Keratinocyte (primary cell): Measurements from ENCODE around the gene VPS13D. TPM values are rescaled to one million over a fixed set of nuclear protein-coding genes. Genes with fewer than 3 reads are reported as not detected.

Source experiments
- DNase-seq: peaks from one replicate; pipeline ENCODE4 v3.0.0-alpha.2; 2011; ENCODE audit warnings: low read depth, missing footprints, low spot score
- FAIRE-seq: peaks from 2 replicates; lab custom pipeline; 2011; peaks lifted over from hg19 to GRCh38; lab: Jason Lieb, UNC
- H2AFZ ChIP-seq: 2 replicates; pipeline ENCODE4 v1.6.0; 2012; ENCODE audit warnings: low read length, control low read depth, inconsistent platforms; ENCODE audit not compliant: control insufficient read depth
- H3K27ac ChIP-seq: 2 replicates; pipeline ENCODE4 v1.5.1; 2011; ENCODE audit warnings: low read length; ENCODE audit not compliant: control insufficient read depth, insufficient read depth
- H3K27me3 ChIP-seq: 3 replicates; pipeline ENCODE4 v1.6.0; 2011; ENCODE audit warnings: low read length; ENCODE audit not compliant: control insufficient read depth, insufficient read depth; ENCODE audit errors: extremely low read depth
- H3K36me3 ChIP-seq, 2 experiments: 2 replicates in 1 of 2; 3 replicates in 1 of 2; pipeline ENCODE4 v1.5.1; 2011; ENCODE audit warnings: low read length in 2 of 2, mild to moderate bottlenecking in 1 of 2; ENCODE audit not compliant: control insufficient read depth in 2 of 2, insufficient read depth in 2 of 2; ENCODE audit errors: extremely low read depth in 1 of 2
- H3K4me1 ChIP-seq: 3 replicates; pipeline ENCODE4 v1.5.1; 2011; ENCODE audit warnings: low read length; ENCODE audit not compliant: control insufficient read depth, insufficient read depth; ENCODE audit errors: extremely low read depth
- H3K4me2 ChIP-seq: 3 replicates; pipeline ENCODE4 v1.6.0; 2011; ENCODE audit warnings: low read depth, low read length; ENCODE audit not compliant: control insufficient read depth, insufficient read depth; ENCODE audit errors: extremely low read depth
- H3K4me3 ChIP-seq, 3 experiments: fragments of 200-600 bp in 1 of 3; sonication (generic) in 1 of 3; 2 replicates in 2 of 3; 3 replicates in 1 of 3; pipeline ENCODE4 v1.5.1; 2011 to 2016; ENCODE audit warnings: low read length in 3 of 3, mild to moderate bottlenecking in 3 of 3, control low read depth in 2 of 3, inconsistent platforms in 1 of 3, low read depth in 1 of 3, mixed read lengths in 1 of 3, mixed run types in 1 of 3, moderate library complexity in 1 of 3; ENCODE audit not compliant: control insufficient read depth in 2 of 3, insufficient read depth in 2 of 3; ENCODE audit errors: extremely low read depth in 1 of 3
- H3K79me2 ChIP-seq: 2 replicates; pipeline ENCODE4 v1.6.0; 2012; ENCODE audit warnings: low read length; ENCODE audit not compliant: control insufficient read depth, insufficient read depth
- H3K9ac ChIP-seq: 3 replicates; pipeline ENCODE4 v1.6.0; 2011; ENCODE audit warnings: low read length; ENCODE audit not compliant: control insufficient read depth, insufficient read depth; ENCODE audit errors: extremely low read depth
- H3K9me1 ChIP-seq: 3 replicates; pipeline ENCODE4 v1.6.0; 2011; ENCODE audit warnings: low read length; ENCODE audit not compliant: control insufficient read depth, insufficient read depth; ENCODE audit errors: extremely low read depth
- H3K9me3 ChIP-seq: 2 replicates; pipeline ENCODE4 v1.5.1; 2012; ENCODE audit warnings: low read depth, low read length; ENCODE audit not compliant: control insufficient read depth
- H4K20me1 ChIP-seq: 3 replicates; pipeline ENCODE4 v1.6.0; 2011; ENCODE audit warnings: low read length; ENCODE audit not compliant: control insufficient read depth, insufficient read depth; ENCODE audit errors: extremely low read depth
- CTCF ChIP-seq, 3 experiments: IDR thresholded peaks in 1 of 3; conservative IDR thresholded peaks in 1 of 3; optimal IDR thresholded peaks in 1 of 3; 2 replicates in 2 of 3; 3 replicates in 1 of 3; pipeline versions ENCODE3 to v1.5.1; 2011; ENCODE audit warnings: low read length in 3 of 3, mild to moderate bottlenecking in 3 of 3, moderate library complexity in 2 of 3, control low read depth in 1 of 3, inconsistent platforms in 1 of 3; ENCODE audit not compliant: insufficient read depth in 2 of 3; ENCODE audit errors: extremely low read depth in 1 of 3
- EZH2 ChIP-seq: IDR thresholded peaks from one replicate; pipeline ENCODE4 v1.6.1; 2012; ENCODE audit warnings: inconsistent platforms, mild to moderate bottlenecking, low read length, moderate library complexity
- dilution Hi-C: fragments of 300-500 bp; cut with MboI; formaldehyde crosslinking; loops from one replicate; pipeline ENCODE4 v1.7.0; 2020; ENCODE audit warnings: low sequenced_read_pairs; ENCODE audit not compliant: extremely low pct_ligation_motif_present
- polyA plus RNA-seq, 5 experiments: library from polyadenylated mRNA; depleted of rRNA in 3 of 5; stranded (reverse) in 3 of 5; stranded (forward) in 1 of 5; unstranded in 1 of 5; fragments of >200 nt; gene quantifications; 1 replicate in 1 of 5; 2 replicates in 3 of 5; 3 replicates in 1 of 5; pipeline versions ENCODE4 v1.2.1 to v1.2.3, GENCODE V29; 2011 to 2012; ENCODE audit warnings: missing spikeins in 2 of 5, low read depth in 1 of 5, low replicate concordance in 1 of 5

Gene VPS13D
- polyA plus RNA-seq, 1 donor (not counting 4 experiments of a cell fraction or from before 2014, with no cell fraction given): 19.0 TPM

DNA sequence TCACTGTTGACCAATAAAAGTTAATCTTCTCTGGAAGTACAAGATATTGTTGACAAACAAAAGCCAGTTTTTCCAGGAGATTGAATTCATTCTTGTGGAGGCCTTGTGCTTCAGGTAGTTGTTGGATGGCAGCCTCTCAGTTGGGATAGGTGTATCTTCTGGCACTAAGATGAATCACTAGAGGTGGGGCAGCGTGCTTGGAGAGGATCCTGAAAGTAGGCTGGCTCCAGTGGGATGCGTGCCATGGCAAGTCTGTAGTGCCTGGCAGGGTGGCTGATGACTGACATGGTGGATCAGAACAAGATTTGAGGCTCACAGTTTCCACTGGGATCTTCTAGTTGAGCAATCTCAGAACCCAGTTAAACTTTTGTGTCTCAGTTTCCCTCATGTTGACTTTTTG, 2.4 kb downstream of the VPS13D start:
- H3K27me3 ChIP-seq: no peaks in the 10 kb centered on the region
- H3K79me2 ChIP-seq: peaks cover 50% of the 10 kb centered on the region
- peak overlapping the region in 1 of 3 experiments; percentile 91 for H3K4me3 ChIP-seq
- H3K9me3 ChIP-seq: no peaks in the 10 kb centered on the region
- peaks cover 5 to 9% of the 10 kb centered on the region in 2 experiments for H3K36me3 ChIP-seq
- no peak overlapping the region for H2AFZ ChIP-seq
- TF ChIP-seq EZH2 (no peak), CTCF (optimal IDR thresholded peaks at IDR 0.05 in 1 of 3, IDR thresholded peaks at IDR 0.05 in 1 of 3, conservative IDR thresholded peaks at IDR 0.05 in 1 of 3; ENCODE audit: extremely low read depth in 1 of 3, insufficient read depth in 2 of 3, low read length in 3 of 3) (no peak)
- H3K27ac ChIP-seq: peak overlapping the region; percentile 92
- FAIRE-seq: peak; percentile 98
- peaks cover 18% of the 10 kb centered on the region for H3K4me1 ChIP-seq
- H4K20me1 ChIP-seq: peaks cover under 1% of the 10 kb centered on the region
- H3K9me1 ChIP-seq: no peaks in the 10 kb centered on the region
- DNase-seq: peak; percentile 91
- H3K4me2 ChIP-seq: peak overlapping the region; percentile 100
- dilution Hi-C loops: no loop called here
- peak overlapping the region; percentile 92 for H3K9ac ChIP-seq

DNA sequence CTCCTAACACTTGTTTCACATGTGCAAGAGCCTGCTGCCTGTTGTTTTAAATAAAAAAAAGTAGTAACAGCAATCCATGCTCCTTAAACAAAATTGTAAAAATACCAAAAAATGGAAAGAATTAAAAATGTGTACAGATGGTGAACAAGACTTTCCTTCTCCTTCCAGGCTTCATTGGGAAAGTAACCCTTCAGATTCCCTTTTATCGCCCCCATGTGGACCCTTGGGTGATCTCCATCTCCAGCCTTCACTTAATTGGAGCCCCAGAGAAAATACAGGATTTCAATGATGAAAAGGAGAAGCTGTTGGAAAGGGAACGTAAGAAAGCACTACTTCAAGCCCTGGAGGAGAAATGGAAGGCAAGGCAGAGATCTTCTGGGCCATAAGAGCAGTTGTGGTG, 14.2 kb downstream of the VPS13D start:
- no peaks in the 10 kb centered on the region for H4K20me1 ChIP-seq
- no peak for DNase-seq
- H3K79me2 ChIP-seq: peaks cover 7% of the 10 kb centered on the region
- no peak overlapping the region for H3K4me3 ChIP-seq
- no peaks in the 10 kb centered on the region for H3K4me1 ChIP-seq
- H3K36me3 ChIP-seq: peaks cover 14 to 25% of the 10 kb centered on the region in 2 experiments
- H2AFZ ChIP-seq: no peak overlapping the region
- FAIRE-seq: no peak
- no peak overlapping the region for H3K27ac ChIP-seq
- no peaks in the 10 kb centered on the region for H3K27me3 ChIP-seq
- H3K9me3 ChIP-seq: no peaks in the 10 kb centered on the region
- H3K9me1 ChIP-seq: no peaks in the 10 kb centered on the region
- peak in 2 of 3 experiments; percentile 23 to 41 for TF ChIP-seq CTCF (optimal IDR thresholded peaks at IDR 0.05 in 1 of 3, IDR thresholded peaks at IDR 0.05 in 1 of 3, conservative IDR thresholded peaks at IDR 0.05 in 1 of 3; ENCODE audit: extremely low read depth in 1 of 3, insufficient read depth in 2 of 3, low read length in 3 of 3)
- no peak for TF ChIP-seq EZH2
- dilution Hi-C loops: no loop called here
- no peak overlapping the region for H3K9ac ChIP-seq
- no peak overlapping the region for H3K4me2 ChIP-seq
